Stimulated activated naive CD8-positive, alpha-beta T cell treated with anti-CD3 and anti-CD28 coated beads, Interleukin-15, Interleukin-2, amounts not matched to agents 100 ng/mL and 50 ng/mL, for 24 hours (primary cell): ENCODE data around the gene RARA.

ENCODE experiments used
- H3K27ac Mint-ChIP-seq: one replicate; pipeline ENCODE4 v1.8.0; 2021; ENCODE audit warnings: mild to moderate bottlenecking, mixed read lengths
- H3K27me3 Mint-ChIP-seq: one replicate; pipeline ENCODE4 v1.8.0; 2021; ENCODE audit warnings: mixed read lengths
- H3K36me3 Mint-ChIP-seq: one replicate; pipeline ENCODE4 v1.8.0; 2021; ENCODE audit warnings: low read depth, mixed read lengths
- H3K4me1 Mint-ChIP-seq: one replicate; pipeline ENCODE4 v1.8.0; 2021; ENCODE audit warnings: low read depth, mixed read lengths
- H3K4me3 Mint-ChIP-seq: one replicate; pipeline ENCODE4 v1.8.0; 2021; ENCODE audit warnings: mild to moderate bottlenecking, mixed read lengths
- H3K9me3 Mint-ChIP-seq: one replicate; pipeline ENCODE4 v1.8.0; 2021; ENCODE audit warnings: mixed read lengths

Gene RARA

GRCh38 chr17:40326832-40327199 is 17.8 kb downstream of the RARA start:
- H3K4me1 Mint-ChIP-seq = peaks cover 98% of the 10 kb centered on the region
- H3K9me3 Mint-ChIP-seq = no peaks in the 10 kb centered on the region
- peak overlapping the region; percentile 89 for H3K27ac Mint-ChIP-seq
- peaks cover 3% of the 10 kb centered on the region for H3K27me3 Mint-ChIP-seq
- H3K36me3 Mint-ChIP-seq = peaks cover 13% of the 10 kb centered on the region
- peak overlapping the region; percentile 75 for H3K4me3 Mint-ChIP-seq

- H3K36me3 Mint-ChIP-seq = peaks cover 14% of the 10 kb centered on the region
- peaks cover 3% of the 10 kb centered on the region for H3K27me3 Mint-ChIP-seq
- no peak overlapping the region for H3K27ac Mint-ChIP-seq
- H3K9me3 Mint-ChIP-seq = no peaks in the 10 kb centered on the region
- peaks cover 97% of the 10 kb centered on the region for H3K4me1 Mint-ChIP-seq
- no peak overlapping the region for H3K4me3 Mint-ChIP-seq
Observed at GRCh38 chr17:40327244-40327729, 18.3 kb downstream of the RARA start.

- Mint-ChIP-seq H3K36me3 (peaks cover 19% of the 10 kb centered on the region), H3K27ac (no peak overlapping the region), H3K4me3 (no peak overlapping the region), H3K9me3 (no peaks in the 10 kb centered on the region), H3K27me3 (peaks cover 1% of the 10 kb centered on the region), H3K4me1 (peaks cover 97% of the 10 kb centered on the region)
Observed at GRCh38 chr17:40327735-40328385, 18.9 kb downstream of the RARA start.

- peaks cover 24% of the 10 kb centered on the region for H3K36me3 Mint-ChIP-seq
- no peak overlapping the region for H3K4me3 Mint-ChIP-seq
- H3K9me3 Mint-ChIP-seq = no peaks in the 10 kb centered on the region
- H3K4me1 Mint-ChIP-seq = peaks cover 97% of the 10 kb centered on the region
- no peak overlapping the region for H3K27ac Mint-ChIP-seq
- no peaks in the 10 kb centered on the region for H3K27me3 Mint-ChIP-seq
Observed at GRCh38 chr17:40328386-40328766, 19.4 kb downstream of the RARA start.

GRCh38 chr17:40329839-40330794 is 21.1 kb downstream of the RARA start:
- Mint-ChIP-seq H3K4me1 (peaks cover 96% of the 10 kb centered on the region), H3K27ac (peak overlapping the region; percentile 67), H3K4me3 (peak overlapping the region; percentile 52), H3K9me3 (no peaks in the 10 kb centered on the region), H3K27me3 (no peaks in the 10 kb centered on the region), H3K36me3 (peaks cover 27% of the 10 kb centered on the region)

GRCh38 chr17:40330850-40331470 is 22.0 kb downstream of the RARA start:
- no peak overlapping the region for H3K4me3 Mint-ChIP-seq
- peaks cover 27% of the 10 kb centered on the region for H3K36me3 Mint-ChIP-seq
- H3K9me3 Mint-ChIP-seq = no peaks in the 10 kb centered on the region
- H3K27ac Mint-ChIP-seq = peak overlapping the region; percentile 67
- no peaks in the 10 kb centered on the region for H3K27me3 Mint-ChIP-seq
- H3K4me1 Mint-ChIP-seq = peaks cover 90% of the 10 kb centered on the region

- peaks cover 87% of the 10 kb centered on the region for H3K4me1 Mint-ChIP-seq
- H3K9me3 Mint-ChIP-seq = no peaks in the 10 kb centered on the region
- H3K27me3 Mint-ChIP-seq = no peaks in the 10 kb centered on the region
- H3K4me3 Mint-ChIP-seq = no peak overlapping the region
- peak overlapping the region; percentile 17 for H3K27ac Mint-ChIP-seq
- H3K36me3 Mint-ChIP-seq = peaks cover 27% of the 10 kb centered on the region
Observed at GRCh38 chr17:40331743-40332641, 23.0 kb downstream of the RARA start.

GRCh38 chr17:40333781-40334448 is 24.9 kb downstream of the RARA start:
- Mint-ChIP-seq H3K27me3 (no peaks in the 10 kb centered on the region), H3K36me3 (peaks cover 33% of the 10 kb centered on the region), H3K4me3 (no peak overlapping the region), H3K9me3 (no peaks in the 10 kb centered on the region), H3K4me1 (peaks cover 87% of the 10 kb centered on the region), H3K27ac (no peak overlapping the region)

- no peaks in the 10 kb centered on the region for H3K27me3 Mint-ChIP-seq
- H3K36me3 Mint-ChIP-seq = peaks cover 40% of the 10 kb centered on the region
- no peak overlapping the region for H3K27ac Mint-ChIP-seq
- no peaks in the 10 kb centered on the region for H3K9me3 Mint-ChIP-seq
- H3K4me3 Mint-ChIP-seq = no peak overlapping the region
- peaks cover 87% of the 10 kb centered on the region for H3K4me1 Mint-ChIP-seq
Observed at GRCh38 chr17:40335620-40336019, 26.6 kb downstream of the RARA start.

- Mint-ChIP-seq H3K4me3 (no peak overlapping the region), H3K4me1 (peaks cover 78% of the 10 kb centered on the region), H3K36me3 (peaks cover 34% of the 10 kb centered on the region), H3K27me3 (no peaks in the 10 kb centered on the region), H3K9me3 (no peaks in the 10 kb centered on the region), H3K27ac (no peak overlapping the region)
Observed at GRCh38 chr17:40337351-40337750, 28.4 kb downstream of the RARA start.

GRCh38 chr17:40338058-40338457 is 29.1 kb downstream of the RARA start:
- Mint-ChIP-seq H3K27ac (peak overlapping the region; percentile 77), H3K9me3 (no peaks in the 10 kb centered on the region), H3K4me3 (no peak overlapping the region), H3K27me3 (no peaks in the 10 kb centered on the region), H3K36me3 (peaks cover 28% of the 10 kb centered on the region), H3K4me1 (peaks cover 78% of the 10 kb centered on the region)

- peaks cover 21% of the 10 kb centered on the region for H3K36me3 Mint-ChIP-seq
- no peaks in the 10 kb centered on the region for H3K9me3 Mint-ChIP-seq
- H3K4me1 Mint-ChIP-seq = peaks cover 78% of the 10 kb centered on the region
- H3K4me3 Mint-ChIP-seq = no peak overlapping the region
- peak overlapping the region; percentile 42 for H3K27ac Mint-ChIP-seq
- no peaks in the 10 kb centered on the region for H3K27me3 Mint-ChIP-seq
Observed at GRCh38 chr17:40338941-40339649, 30.1 kb downstream of the RARA start.

GRCh38 chr17:40340327-40340726 is 31.3 kb downstream of the RARA start:
- Mint-ChIP-seq H3K36me3 (peaks cover 21% of the 10 kb centered on the region), H3K9me3 (no peaks in the 10 kb centered on the region), H3K4me3 (no peak overlapping the region), H3K27ac (no peak overlapping the region), H3K4me1 (peaks cover 80% of the 10 kb centered on the region), H3K27me3 (no peaks in the 10 kb centered on the region)
